Breast epithelium (tissue), 3 donors: ENCODE measurements around the gene TARBP1.

Source experiments
- POLR2A ChIP-seq: fragments of 450-650 bp; IDR thresholded peaks from one replicate; pipeline ENCODE4 v1.6.1; 2016; ENCODE audit warnings: antibody characterized with exemption, mild to moderate bottlenecking, moderate library complexity
- POLR2AphosphoS5 ChIP-seq, 3 donors: sonication (generic); formaldehyde crosslinking; IDR thresholded peaks; one replicate each; pipeline ENCODE4 v1.6.1; 2017; ENCODE audit warnings: antibody characterized with exemption in 3 of 3
- TF ChIP-seq, protein P1 (sequence below), 3 donors: fragments of 450-650 bp; IDR thresholded peaks; one replicate each; pipeline ENCODE4 v1.5.1; 2016 to 2017; ENCODE audit warnings: antibody characterized with exemption in 3 of 3, mild to moderate bottlenecking in 3 of 3, moderate library complexity in 3 of 3

GRCh38 chr1:234481771-234482170 lies 2.8 kb upstream of the TARBP1 start:
- TF ChIP-seq POLR2AphosphoS5 (IDR thresholded peaks at IDR 0.05): no peak
- TF ChIP-seq POLR2A: no peak
- TF ChIP-seq, protein P1, sequence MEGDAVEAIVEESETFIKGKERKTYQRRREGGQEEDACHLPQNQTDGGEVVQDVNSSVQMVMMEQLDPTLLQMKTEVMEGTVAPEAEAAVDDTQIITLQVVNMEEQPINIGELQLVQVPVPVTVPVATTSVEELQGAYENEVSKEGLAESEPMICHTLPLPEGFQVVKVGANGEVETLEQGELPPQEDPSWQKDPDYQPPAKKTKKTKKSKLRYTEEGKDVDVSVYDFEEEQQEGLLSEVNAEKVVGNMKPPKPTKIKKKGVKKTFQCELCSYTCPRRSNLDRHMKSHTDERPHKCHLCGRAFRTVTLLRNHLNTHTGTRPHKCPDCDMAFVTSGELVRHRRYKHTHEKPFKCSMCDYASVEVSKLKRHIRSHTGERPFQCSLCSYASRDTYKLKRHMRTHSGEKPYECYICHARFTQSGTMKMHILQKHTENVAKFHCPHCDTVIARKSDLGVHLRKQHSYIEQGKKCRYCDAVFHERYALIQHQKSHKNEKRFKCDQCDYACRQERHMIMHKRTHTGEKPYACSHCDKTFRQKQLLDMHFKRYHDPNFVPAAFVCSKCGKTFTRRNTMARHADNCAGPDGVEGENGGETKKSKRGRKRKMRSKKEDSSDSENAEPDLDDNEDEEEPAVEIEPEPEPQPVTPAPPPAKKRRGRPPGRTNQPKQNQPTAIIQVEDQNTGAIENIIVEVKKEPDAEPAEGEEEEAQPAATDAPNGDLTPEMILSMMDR (IDR thresholded peaks at IDR 0.05): no peak
